Small intestine (tissue), 7 donors: ENCODE results near the gene UBL7. TPM values are rescaled to one million over a fixed set of nuclear protein-coding genes. Genes with fewer than 3 reads are reported as not detected.
"Not testable (repeated sequence)": the region's sequence is repeated elsewhere in the genome, so short reads cannot be mapped to it uniquely, and the experiment has no call there.

Experiments used
- DNase-seq, 2 donors: peaks; one replicate each; pipeline versions ENCODE4 v3.0.0 to v3.0.0-alpha.2; 2013
- FAIRE-seq: peaks from 2 replicates; lab custom pipeline; 2012; peaks lifted over from hg19 to GRCh38; lab: Jason Lieb, UNC
- H3K27ac ChIP-seq, 3 donors: one replicate each; pipeline ENCODE4 v1.5.1; 2013; ENCODE audit warnings: low read length in 2 of 3, mild to moderate bottlenecking in 2 of 3, control low read depth in 1 of 3, inconsistent platforms in 1 of 3, low read depth in 1 of 3, moderate library complexity in 1 of 3
- H3K27me3 ChIP-seq, 3 donors: one replicate each; pipeline ENCODE4 v1.6.1; 2013; ENCODE audit warnings: low read length in 3 of 3, inconsistent platforms in 1 of 3; ENCODE audit not compliant: control insufficient read depth in 3 of 3, insufficient read depth in 3 of 3
- H3K36me3 ChIP-seq, 3 donors: one replicate each; pipeline ENCODE4 v1.6.1; 2013; ENCODE audit warnings: low read length in 3 of 3, inconsistent platforms in 1 of 3, low read depth in 1 of 3, mild to moderate bottlenecking in 1 of 3, moderate library complexity in 1 of 3; ENCODE audit not compliant: control insufficient read depth in 3 of 3, insufficient read depth in 2 of 3
- H3K4me1 ChIP-seq, 3 donors: one replicate each; pipeline ENCODE4 v1.6.1; 2013; ENCODE audit warnings: low read length in 2 of 3, inconsistent platforms in 1 of 3, low read depth in 1 of 3, mild to moderate bottlenecking in 1 of 3, moderate library complexity in 1 of 3; ENCODE audit not compliant: control insufficient read depth in 3 of 3, insufficient read depth in 2 of 3
- H3K4me3 ChIP-seq, 3 donors: one replicate each; pipeline ENCODE4 v1.5.1; 2013; ENCODE audit warnings: low read length in 3 of 3, control low read depth in 1 of 3, inconsistent platforms in 1 of 3, low read depth in 1 of 3, mild to moderate bottlenecking in 1 of 3, moderate library complexity in 1 of 3
- H3K9me3 ChIP-seq, 2 donors: one replicate each; pipeline ENCODE4 v1.6.1; 2013; ENCODE audit warnings: low read depth in 1 of 2, low read length in 1 of 2; ENCODE audit not compliant: control insufficient read depth in 2 of 2, insufficient read depth in 1 of 2
- WGBS, 3 donors: extraction: QIAGEN DNeasy Blood & Tissue Kit; methylation state at CpG; one replicate each; pipeline ENCODE4 v1.1.7; 2013; 5-methylcytosine and 5-hydroxymethylcytosine counted together
- polyA plus RNA-seq, 4 donors: library from polyadenylated mRNA; stranded (reverse) in 3 of 4; unstranded in 1 of 4; fragments of 200-250 nt in 3 of 4; fragments of 120-200 nt in 1 of 4; gene quantifications; one replicate each; pipeline versions ENCODE4 v1.2.1 to v1.2.3, GENCODE V29; 2013
- donor health status: healthy with polysubstance abuse.
- donor health status: control.
- donor health status: control.
- donor health status: Bipolar disorder and iron deficiency.
- donor health status: healthy.

The UBL7 gene
- polyA plus RNA-seq, 4 donors = 33.3 to 51.7 (median 41.1) TPM

DNA sequence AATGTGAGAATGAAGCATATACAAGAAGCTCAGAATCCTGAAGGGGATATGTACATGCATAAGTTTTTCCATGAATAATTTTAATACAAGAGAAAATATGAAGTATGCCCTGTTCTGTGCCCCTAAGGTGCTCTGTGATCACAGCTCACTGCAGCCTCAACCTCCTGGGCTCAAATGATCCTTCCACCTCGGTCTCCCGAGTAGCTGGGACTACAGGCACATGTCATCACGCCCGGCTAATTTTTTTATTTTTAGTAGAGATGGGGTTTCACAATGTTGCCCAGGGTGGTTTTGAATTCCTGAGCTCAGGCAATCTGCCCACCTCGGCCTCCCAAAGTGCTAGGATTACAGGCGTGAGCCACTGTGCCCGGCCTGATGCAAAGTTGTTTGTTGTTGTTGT lies 10.7 kb upstream of the UBL7 start:
- not testable (repeated sequence) for FAIRE-seq, H3K27me3 ChIP-seq, H3K9me3 ChIP-seq, DNase-seq, H3K4me1 ChIP-seq, H3K27ac ChIP-seq, H3K4me3 ChIP-seq
- peaks cover 0 to 12% (median 0%) of the 10 kb centered on the region in 3 donors for H3K36me3 ChIP-seq
- 95 to 99% (median 98%) methylated on average over 7 of the region's 7 CpGs for WGBS, 3 donors

DNA sequence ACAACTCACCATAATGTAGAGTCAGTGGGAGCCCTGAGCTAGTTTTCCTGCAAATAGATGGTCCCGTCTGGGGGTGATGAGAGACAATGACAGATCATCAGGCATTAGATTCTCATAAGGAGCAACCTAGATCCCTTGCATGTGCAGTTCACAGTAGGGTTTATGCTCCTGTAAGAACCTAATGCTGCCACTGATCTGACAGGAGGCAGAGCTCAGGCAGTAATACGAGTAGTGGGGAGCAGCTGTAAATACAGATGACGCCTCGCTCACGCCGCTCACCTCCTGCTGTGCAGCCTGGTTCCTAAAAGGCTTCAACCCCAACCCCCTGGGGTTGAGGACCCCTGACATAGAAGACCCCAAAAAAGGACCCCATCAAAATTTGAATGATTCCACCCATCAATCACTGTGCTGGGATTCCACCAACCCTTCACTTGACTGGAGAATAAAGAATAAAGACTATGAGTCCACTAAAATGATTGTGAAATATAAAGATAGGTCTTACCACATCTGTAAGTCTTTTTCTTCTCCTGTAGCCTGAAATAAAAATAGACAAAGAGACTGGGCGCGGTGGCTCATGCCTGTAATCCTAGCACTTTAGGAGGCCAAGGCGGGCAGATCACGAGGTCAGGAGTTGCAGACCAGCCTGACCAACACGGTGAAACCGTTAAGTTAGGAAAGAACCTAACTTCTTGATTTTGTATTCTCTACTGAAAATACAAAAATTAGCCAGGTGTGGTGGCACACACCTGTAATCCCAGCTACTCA lies 9.9 kb upstream of the UBL7 start:
- no peaks in the 10 kb centered on the region for H3K9me3 ChIP-seq
- H3K27ac ChIP-seq = no peak overlapping the region
- H3K4me1 ChIP-seq = no peaks in the 10 kb centered on the region
- FAIRE-seq (no peak), DNase-seq (no peak)
- no peak overlapping the region for H3K4me3 ChIP-seq
- no peaks in the 10 kb centered on the region for H3K27me3 ChIP-seq
- peaks cover 0 to 15% (median 0%) of the 10 kb centered on the region in 3 donors for H3K36me3 ChIP-seq
- 92 to 98% (median 97%) methylated on average over 12 of the region's 12 CpGs for WGBS, 3 donors

DNA sequence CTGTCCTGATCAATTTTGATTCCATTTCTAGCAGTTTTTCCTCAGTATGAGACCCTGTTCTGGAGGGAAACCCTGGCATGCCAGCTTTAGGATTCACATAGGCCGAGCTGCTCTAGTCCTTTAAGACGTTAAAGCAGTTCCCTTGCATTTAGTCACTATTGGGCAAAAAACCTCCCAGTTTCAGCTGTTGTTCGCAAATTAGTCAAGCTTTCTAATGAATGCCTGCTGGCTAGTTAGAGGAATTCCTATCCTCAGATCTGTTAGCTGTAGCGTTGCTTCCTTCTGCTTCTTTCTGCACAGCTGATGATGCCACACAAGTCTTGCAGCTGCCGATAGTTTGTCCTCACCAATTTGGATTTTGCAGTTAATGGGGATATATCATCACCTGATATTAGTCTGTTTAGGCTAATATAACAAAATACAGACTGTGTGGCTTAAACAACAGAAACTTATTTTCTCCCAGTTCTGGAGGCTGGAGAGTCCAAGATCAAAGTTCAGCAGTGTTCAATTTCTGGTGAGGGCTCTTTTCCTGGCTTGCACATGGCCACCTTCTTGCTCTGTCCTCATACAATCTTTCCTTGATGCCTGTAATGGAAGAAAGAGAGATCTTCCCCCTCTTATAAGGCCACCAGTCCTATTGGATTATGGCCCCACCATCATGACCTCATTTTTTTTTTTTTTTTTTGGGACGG lies 7.5 kb upstream of the UBL7 start:
- FAIRE-seq (no peak), DNase-seq (no peak)
- H3K36me3 ChIP-seq = peaks cover 0 to 13% (median 0%) of the 10 kb centered on the region in 3 donors
- WGBS, 3 donors = 94 to 97% (median 96%) methylated on average over 6 of the region's 6 CpGs
- H3K27me3 ChIP-seq = no peaks in the 10 kb centered on the region
- no peaks in the 10 kb centered on the region for H3K9me3 ChIP-seq
- H3K4me1 ChIP-seq = no peaks in the 10 kb centered on the region
- H3K27ac ChIP-seq = no peak overlapping the region
- H3K4me3 ChIP-seq = no peak overlapping the region

DNA sequence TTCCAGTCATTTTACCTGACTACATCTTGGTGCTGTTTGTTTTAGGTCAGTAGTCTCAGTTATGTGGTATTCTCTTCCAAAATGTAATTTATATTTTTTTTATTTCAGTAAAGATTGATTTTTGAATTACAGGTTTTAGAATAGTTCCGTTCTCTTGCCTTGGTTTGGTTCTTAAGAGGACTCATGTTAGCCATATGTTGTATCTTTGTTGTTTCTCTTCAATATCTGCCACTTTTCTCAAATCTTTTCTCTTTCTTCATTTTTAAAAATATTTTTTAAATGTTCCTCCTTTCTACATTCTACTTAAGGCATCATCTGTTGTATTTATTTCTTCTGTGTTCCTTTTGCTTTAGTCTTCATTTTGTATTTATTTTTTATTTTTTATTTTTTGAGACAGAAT lies 5.6 kb upstream of the UBL7 start:
- H3K9me3 ChIP-seq = no peaks in the 10 kb centered on the region
- no peak for DNase-seq
- H3K36me3 ChIP-seq = peaks cover 0 to 11% (median 0%) of the 10 kb centered on the region in 3 donors
- H3K4me3 ChIP-seq = no peak overlapping the region
- no peak overlapping the region for H3K27ac ChIP-seq
- peaks cover 0 to 5% (median 0%) of the 10 kb centered on the region in 3 donors for H3K4me1 ChIP-seq
- no peaks in the 10 kb centered on the region for H3K27me3 ChIP-seq
- no peak for FAIRE-seq
- WGBS, 3 donors = 100% methylated on average over 1 of the region's 1 CpG

DNA sequence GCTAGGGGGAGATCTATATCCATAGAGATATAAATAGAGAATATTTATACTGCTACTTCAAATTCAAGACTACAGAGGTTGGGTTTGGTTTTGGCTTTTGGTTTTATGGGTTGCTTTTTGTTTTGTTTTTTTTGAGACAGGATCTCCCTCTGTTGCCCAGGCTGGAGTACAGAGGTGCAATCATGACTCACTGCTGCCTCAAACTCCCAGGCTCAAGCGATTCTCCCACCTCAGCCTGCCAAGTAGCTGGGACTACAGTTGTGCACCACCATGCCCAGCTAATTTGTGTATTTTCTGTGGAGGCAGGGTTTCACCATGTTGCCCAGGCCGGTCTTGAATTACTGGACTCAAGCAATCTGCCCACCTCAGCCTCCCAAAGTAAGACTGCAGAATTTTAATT lies 3.9 kb upstream of the UBL7 start:
- no peak overlapping the region for H3K4me3 ChIP-seq
- no peak for FAIRE-seq
- no peaks in the 10 kb centered on the region for H3K27me3 ChIP-seq
- H3K36me3 ChIP-seq = peaks cover 0 to 11% (median 0%) of the 10 kb centered on the region in 3 donors
- H3K27ac ChIP-seq = no peak overlapping the region
- no peak for DNase-seq
- H3K9me3 ChIP-seq = no peaks in the 10 kb centered on the region
- 87 to 93% (median 91%) methylated on average over 2 of the region's 2 CpGs for WGBS, 3 donors
- peaks cover 0 to 9% (median 5%) of the 10 kb centered on the region in 3 donors for H3K4me1 ChIP-seq

DNA sequence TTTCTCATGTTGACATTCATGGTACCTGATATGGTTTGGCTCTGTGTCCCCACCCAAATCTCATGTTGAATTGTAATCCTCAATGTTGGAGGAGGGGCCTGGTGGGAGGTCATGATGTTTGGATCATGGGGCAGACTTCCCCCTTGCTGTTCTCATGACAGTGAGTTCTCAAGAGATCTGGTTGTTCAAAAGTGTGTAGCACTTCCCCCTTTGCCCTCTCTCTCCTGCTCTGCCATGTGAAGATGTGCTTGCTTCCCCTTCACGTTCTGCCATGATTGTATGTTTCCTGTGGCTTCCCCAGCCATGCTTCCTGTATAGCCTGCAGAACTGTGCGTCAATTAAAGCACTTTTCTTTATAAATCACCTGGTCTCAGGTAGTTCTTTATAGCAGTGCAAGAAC lies 3.3 kb upstream of the UBL7 start:
- no peak overlapping the region for H3K27ac ChIP-seq
- no peak for FAIRE-seq
- H3K9me3 ChIP-seq = no peaks in the 10 kb centered on the region
- 62 to 76% (median 68%) methylated on average over 2 of the region's 2 CpGs for WGBS, 3 donors
- no peaks in the 10 kb centered on the region for H3K27me3 ChIP-seq
- DNase-seq = no peak
- H3K4me3 ChIP-seq = no peak overlapping the region
- peaks cover 0 to 9% (median 5%) of the 10 kb centered on the region in 3 donors for H3K4me1 ChIP-seq
- peaks cover 0 to 11% (median 0%) of the 10 kb centered on the region in 3 donors for H3K36me3 ChIP-seq

DNA sequence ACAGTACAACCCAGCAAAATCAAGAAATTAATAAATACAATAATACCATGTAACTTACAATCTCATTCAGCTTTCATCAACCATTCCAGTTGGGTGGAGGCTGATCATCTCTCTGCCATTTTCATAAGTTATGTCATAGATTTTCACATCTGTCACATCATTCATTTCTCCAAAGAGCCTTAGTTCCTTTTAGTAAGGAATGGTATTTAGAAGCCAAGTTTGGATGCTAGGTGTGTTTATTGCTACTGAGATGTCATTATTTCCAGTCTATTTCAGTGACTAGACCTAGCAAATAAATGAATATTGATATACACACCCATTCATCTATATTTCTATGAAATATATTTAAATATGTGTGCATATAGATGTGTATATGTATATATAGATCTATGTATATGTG lies 2.7 kb upstream of the UBL7 start:
- Histone ChIP-seq H3K4me3 (no peak overlapping the region), H3K4me1 (peaks cover 0 to 9% (median 5%) of the 10 kb centered on the region in 3 donors), H3K9me3 (no peaks in the 10 kb centered on the region), H3K27me3 (no peaks in the 10 kb centered on the region), H3K27ac (no peak overlapping the region), H3K36me3 (peaks cover 0 to 12% (median 1%) of the 10 kb centered on the region in 3 donors)
- FAIRE-seq = no peak
- no peak for DNase-seq

DNA sequence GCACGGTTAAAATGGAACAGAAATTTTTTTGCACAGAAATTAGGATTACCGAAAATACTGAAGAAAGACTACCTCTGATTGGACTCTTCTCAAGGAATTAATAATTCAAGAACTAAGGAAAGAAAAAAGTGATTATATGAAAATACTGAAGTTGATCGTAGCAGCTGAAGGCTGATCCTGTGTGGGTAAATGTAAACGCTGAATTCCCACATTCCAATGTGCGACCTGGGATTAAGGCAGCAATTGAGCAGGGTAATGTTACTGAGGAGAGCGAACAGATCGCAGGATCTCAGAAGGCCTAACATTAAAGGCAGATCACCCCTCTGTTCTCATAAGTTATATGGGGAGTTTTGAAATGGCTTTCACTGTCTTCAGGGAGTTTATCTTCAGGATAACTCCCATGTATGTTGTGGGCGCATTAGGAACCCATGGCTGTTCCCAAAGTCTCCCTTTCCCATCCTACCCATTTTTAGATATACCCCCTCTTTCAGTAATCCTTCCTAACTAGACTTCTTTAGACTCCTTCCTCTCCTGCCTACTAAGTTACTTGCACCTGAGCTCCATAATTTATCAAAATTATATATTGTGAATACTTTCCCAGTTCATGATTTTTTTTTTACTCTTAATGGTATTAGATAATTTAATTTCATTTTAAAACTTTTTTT lies 1.0 kb upstream of the UBL7 start:
- H3K4me1 ChIP-seq = peaks cover 0 to 9% (median 5%) of the 10 kb centered on the region in 3 donors
- H3K36me3 ChIP-seq = peaks cover 0 to 14% (median 4%) of the 10 kb centered on the region in 3 donors
- H3K4me3 ChIP-seq = peak overlapping the region; percentile 4 to 92 (median 91)
- FAIRE-seq (no peak), DNase-seq (peak in 1 of 2 donors; percentile 33)
- no peaks in the 10 kb centered on the region for H3K27me3 ChIP-seq
- WGBS, 3 donors = 17 to 33% (median 21%) methylated on average over 8 of the region's 8 CpGs
- H3K27ac ChIP-seq = peak overlapping the region in 1 of 3 donors; percentile 75
- H3K9me3 ChIP-seq = no peaks in the 10 kb centered on the region
